ENCODE data around the gene TOX2.

TOX2 gene

GRCh38 chr20:43941476-43942200 is 27.0 kb downstream of the TOX2 start:
- FAIRE-seq = no peak

- no peak for FAIRE-seq
Observed at GRCh38 chr20:43942201-43942590, 27.5 kb downstream of the TOX2 start.

DNA sequence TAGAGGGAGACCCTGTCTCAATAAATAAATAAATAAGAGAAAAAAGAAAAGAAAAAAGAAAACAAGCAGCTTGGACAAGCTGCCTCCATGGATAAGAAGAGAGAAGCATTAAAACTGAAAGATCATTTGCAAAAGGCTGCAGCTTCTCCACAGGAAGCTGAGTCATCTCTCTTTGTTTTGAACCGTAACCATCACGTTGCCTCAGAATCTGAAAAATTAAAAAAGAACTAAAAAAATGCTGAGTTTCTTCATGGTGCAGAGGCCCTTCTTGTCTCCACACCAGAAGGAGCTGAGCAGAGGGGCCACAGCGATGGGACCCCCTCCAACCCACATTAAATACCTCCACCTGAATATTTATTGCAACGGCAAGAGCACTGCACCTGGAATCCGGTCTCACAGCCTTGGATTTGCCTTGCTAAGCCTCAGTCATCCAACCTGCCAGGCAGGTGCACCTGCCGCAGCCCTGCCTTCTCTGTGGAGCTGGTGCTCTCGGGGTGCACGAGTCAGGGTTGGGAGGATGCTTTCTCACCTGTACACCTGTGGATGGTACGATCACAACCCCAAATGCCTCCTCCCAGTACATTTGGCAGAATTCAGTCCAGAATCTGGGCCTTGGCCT is 28.1 kb downstream of the TOX2 start:
- FAIRE-seq = no peak

DNA sequence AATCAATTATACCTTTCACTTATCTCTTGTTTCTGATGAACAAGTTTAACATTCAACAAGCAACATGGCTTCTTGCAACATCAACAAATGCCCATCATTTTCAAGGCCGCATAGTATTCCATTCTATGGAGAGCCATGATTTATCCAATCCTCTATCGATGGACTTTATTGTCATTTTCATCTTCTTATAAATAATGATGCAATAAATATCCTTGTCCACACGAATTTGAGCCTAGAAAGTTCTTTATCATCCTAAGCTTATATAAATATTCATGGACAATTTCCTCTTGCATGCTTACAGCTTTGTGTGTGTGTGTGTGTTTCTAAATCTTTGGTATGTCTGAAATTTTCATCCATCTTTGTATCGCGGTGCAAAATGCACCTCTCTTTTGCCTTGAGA is 29.1 kb downstream of the TOX2 start:
- FAIRE-seq = no peak

- FAIRE-seq = no peak
Observed at GRCh38 chr20:43944653-43945235, 30.1 kb downstream of the TOX2 start.

- no peak for FAIRE-seq
Observed at GRCh38 chr20:43945391-43946205, 30.9 kb downstream of the TOX2 start.

GRCh38 chr20:43946206-43946491 is 31.5 kb downstream of the TOX2 start:
- no peak for FAIRE-seq

GRCh38 chr20:43946659-43947315 is 32.1 kb downstream of the TOX2 start:
- no peak for FAIRE-seq

- FAIRE-seq = no peak
Observed at GRCh38 chr20:43947316-43947710, 32.7 kb downstream of the TOX2 start.

GRCh38 chr20:43948455-43948854 is 33.8 kb downstream of the TOX2 start:
- FAIRE-seq = no peak

DNA sequence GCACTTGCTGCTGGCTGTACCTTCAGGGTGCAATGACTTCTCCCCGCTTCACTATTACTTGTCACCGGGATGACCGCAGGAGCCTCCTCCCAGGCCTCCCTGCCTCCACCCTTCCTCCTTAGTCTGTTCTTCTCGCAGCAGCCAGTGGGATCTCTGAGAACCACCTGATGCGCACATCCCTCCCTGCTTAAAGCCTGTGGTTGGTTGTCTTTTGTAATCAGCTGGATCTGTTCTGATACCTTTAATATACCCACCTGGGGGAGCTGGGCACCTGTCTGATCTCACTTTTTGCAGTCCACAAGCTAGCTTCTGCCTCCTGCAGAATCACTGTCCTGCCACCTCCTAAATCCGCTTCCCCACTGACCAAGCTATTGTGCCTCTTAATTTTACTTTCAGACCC is 34.6 kb downstream of the TOX2 start:
- no peak for FAIRE-seq

GRCh38 chr20:43949741-43950618 is 35.3 kb downstream of the TOX2 start:
- no peak for FAIRE-seq

GRCh38 chr20:43953919-43954592 is 39.4 kb downstream of the TOX2 start:
- FAIRE-seq = no peak

- no peak for FAIRE-seq
Observed at GRCh38 chr20:43954704-43955061, 40.0 kb downstream of the TOX2 start.

GRCh38 chr20:43955062-43955749 is 40.6 kb downstream of the TOX2 start:
- no peak for FAIRE-seq

GRCh38 chr20:43955750-43956191 is 41.1 kb downstream of the TOX2 start:
- no peak for FAIRE-seq

DNA sequence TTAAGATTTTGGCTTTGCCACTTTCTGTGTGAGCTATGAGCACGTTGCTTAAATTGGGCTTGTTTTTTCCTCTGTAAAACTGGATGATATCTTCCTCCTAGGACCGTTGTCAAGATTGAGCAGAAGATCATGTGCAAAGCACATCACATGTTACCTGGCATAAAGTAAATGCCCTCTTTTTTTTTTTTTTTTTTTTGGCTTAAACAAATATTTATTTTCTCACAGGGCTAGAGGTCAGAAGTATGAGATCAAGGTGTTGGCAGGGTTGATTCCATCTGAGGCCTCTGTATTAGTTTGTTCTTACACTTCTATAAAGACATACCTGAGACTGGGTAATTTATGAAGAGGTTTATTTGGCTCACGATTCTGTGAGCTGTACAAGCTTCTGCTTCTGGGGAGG is 42.7 kb downstream of the TOX2 start:
- FAIRE-seq = no peak

DNA sequence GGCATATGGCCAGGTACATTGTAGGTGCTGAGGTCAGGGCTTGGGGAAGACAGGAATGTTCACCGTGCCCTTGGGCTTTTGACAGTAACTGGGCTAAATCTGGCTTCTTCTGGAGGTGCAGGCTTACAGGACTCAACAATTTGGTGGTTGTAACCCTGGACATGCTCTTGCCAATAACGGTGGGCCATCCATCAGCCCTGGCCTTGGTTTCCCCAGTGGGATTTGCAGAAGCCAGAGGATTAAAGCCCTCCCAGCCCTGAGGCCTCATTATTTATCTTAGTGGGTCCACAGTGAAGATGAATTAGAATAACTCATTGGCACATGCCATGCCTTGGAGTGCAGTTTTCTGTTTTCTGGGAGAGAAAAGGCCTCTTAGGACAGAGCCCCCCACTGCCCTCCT is 44.0 kb downstream of the TOX2 start:
- no peak for FAIRE-seq

- FAIRE-seq = no peak
Observed at GRCh38 chr20:43959079-43959919, 44.6 kb downstream of the TOX2 start.

DNA sequence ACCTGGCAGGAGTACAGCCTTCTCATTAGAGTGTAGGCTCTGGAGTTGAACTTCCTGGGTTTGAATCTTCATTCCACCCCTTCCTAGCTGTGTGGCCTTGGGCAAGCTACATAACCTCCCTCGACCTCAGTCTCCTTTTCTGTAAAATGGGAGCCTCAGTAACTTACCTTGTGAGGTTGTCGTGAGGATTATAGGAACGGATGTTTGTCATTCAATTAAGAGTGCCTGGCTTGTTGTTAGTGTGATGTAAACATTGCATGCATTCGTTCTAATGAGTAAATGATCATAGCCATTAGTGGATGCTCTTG is 45.2 kb downstream of the TOX2 start:
- no peak for FAIRE-seq

Measured in TTC549 (cell line).